IMR-90 (cell line): ENCODE measurements around the gene TEP1. TPM values are rescaled to one million over a fixed set of nuclear protein-coding genes. Genes with fewer than 3 reads are reported as not detected.

ENCODE experiments used
- ATAC-seq: fragments of 200-7000 bp; cut with Tn5 transposase; 2 replicates; pipeline ENCODE4 v1.9.1; 2020; ENCODE audit warnings: low read depth, mild to moderate bottlenecking, moderate library complexity
- BruUV-seq: library from RNA; stranded (reverse); fragments of 400-500 nt; replicated peaks from 2 replicates; lab custom pipeline; 2021; lab: Mats Ljungman, UMichigan
- CTCF ChIA-PET: fragments of 300-600 bp; formaldehyde crosslinking; extraction: SDS; loops from one replicate; lab custom pipeline; 2021; ENCODE audit warnings: antibody characterized with exemption; lab: Yijun Ruan, JAX
- POLR2A ChIA-PET: fragments of 300-600 bp; sonication (Branson Sonifier 250); formaldehyde crosslinking; loops from one replicate; lab custom pipeline; 2022; ENCODE audit warnings: antibody characterized with exemption; ENCODE audit not compliant: unreplicated experiment; lab: Charles Lee
- DNase-seq: peaks from one replicate; pipeline ENCODE4 v3.0.0; 2013
- H2AFZ ChIP-seq: replicated peaks from 2 replicates; pipeline ENCODE3; 2013; ENCODE audit warnings: low read length, mild to moderate bottlenecking; ENCODE audit not compliant: poor library complexity
- H2AK5ac ChIP-seq: 2 replicates; pipeline ENCODE4 v1.6.1; 2013; ENCODE audit warnings: low read depth, low read length, inconsistent platforms
- H2AK9ac ChIP-seq: replicated peaks from 2 replicates; pipeline ENCODE3; 2013; ENCODE audit warnings: mild to moderate bottlenecking, low read depth, low read length, moderate library complexity; ENCODE audit not compliant: poor library complexity
- H2BK120ac ChIP-seq: 2 replicates; pipeline ENCODE4 v1.6.1; 2013; ENCODE audit warnings: low read depth, low read length, inconsistent platforms
- H2BK15ac ChIP-seq: 3 replicates; pipeline ENCODE4 v1.6.1; 2013; ENCODE audit warnings: low read depth, low read length, inconsistent platforms
- H2BK20ac ChIP-seq: 2 replicates; pipeline ENCODE4 v1.6.1; 2013; ENCODE audit warnings: low read depth, mild to moderate bottlenecking, inconsistent platforms, low read length, moderate library complexity
- H2BK5ac ChIP-seq: 2 replicates; pipeline ENCODE4 v1.6.1; 2013; ENCODE audit warnings: mild to moderate bottlenecking, low read depth, low read length, inconsistent platforms; ENCODE audit not compliant: poor library complexity, severe bottlenecking
- H3K14ac ChIP-seq: replicated peaks from 2 replicates; pipeline ENCODE4 v1.6.1; 2013; ENCODE audit warnings: low read depth, low read length, inconsistent platforms
- H3K18ac ChIP-seq: 2 replicates; pipeline ENCODE4 v1.6.1; 2013; ENCODE audit warnings: low read depth, low read length, control low read depth
- H3K23ac ChIP-seq: 2 replicates; pipeline ENCODE4 v1.6.1; 2013; ENCODE audit warnings: low read depth, low read length, inconsistent platforms
- H3K27ac ChIP-seq: 2 replicates; pipeline ENCODE4 v1.5.1; 2013; ENCODE audit warnings: mild to moderate bottlenecking, control low read depth, low read length; ENCODE audit not compliant: insufficient read depth
- H3K27me3 ChIP-seq: 2 replicates; pipeline ENCODE4 v1.6.1; 2013; ENCODE audit warnings: low read length; ENCODE audit not compliant: control insufficient read depth, insufficient read depth
- H3K36me3 ChIP-seq: 2 replicates; pipeline ENCODE4 v1.6.1; 2013; ENCODE audit warnings: low read length, mixed read lengths; ENCODE audit not compliant: control insufficient read depth, insufficient read depth
- H3K4ac ChIP-seq: 2 replicates; pipeline ENCODE4 v1.6.1; 2013; ENCODE audit warnings: low read depth, low read length, inconsistent platforms
- H3K4me1 ChIP-seq: 2 replicates; pipeline ENCODE4 v1.6.1; 2013; ENCODE audit warnings: low read length, mixed read lengths; ENCODE audit not compliant: control insufficient read depth, insufficient read depth
- H3K4me2 ChIP-seq: 2 replicates; pipeline ENCODE4 v1.6.1; 2013; ENCODE audit warnings: low read depth, mild to moderate bottlenecking, control low read depth, low read length, moderate library complexity
- H3K4me3 ChIP-seq: 2 replicates; pipeline ENCODE4 v1.5.1; 2013; ENCODE audit warnings: low read depth, mild to moderate bottlenecking, control low read depth, low read length, moderate library complexity; ENCODE audit not compliant: insufficient read depth
- H3K56ac ChIP-seq: 2 replicates; pipeline ENCODE4 v1.6.1; 2013; ENCODE audit warnings: low read length, inconsistent platforms; ENCODE audit not compliant: insufficient read depth; ENCODE audit errors: extremely low read depth
- H3K79me1 ChIP-seq, 2 experiments: 2 replicates each; pipeline ENCODE4 v1.6.1; 2013; ENCODE audit warnings: low read length in 2 of 2, inconsistent platforms in 1 of 2, low read depth in 1 of 2
- H3K9ac ChIP-seq: 2 replicates; pipeline ENCODE4 v1.6.1; 2013; ENCODE audit warnings: low read depth, low read length, control low read depth
- H3K9me1 ChIP-seq: 2 replicates; pipeline ENCODE4 v1.6.1; 2013; ENCODE audit warnings: low read length, inconsistent platforms; ENCODE audit not compliant: insufficient read depth
- H3K9me3 ChIP-seq: 2 replicates; pipeline ENCODE4 v1.6.1; 2013; ENCODE audit warnings: low read length; ENCODE audit not compliant: control insufficient read depth, insufficient read depth
- H4K20me1 ChIP-seq: 2 replicates; pipeline ENCODE4 v1.6.1; 2013; ENCODE audit warnings: low read length, inconsistent platforms; ENCODE audit not compliant: insufficient read depth
- H4K5ac ChIP-seq: 2 replicates; pipeline ENCODE4 v1.6.1; 2013; ENCODE audit warnings: mild to moderate bottlenecking, low read depth, low read length, control low read depth
- H4K8ac ChIP-seq, 2 experiments: 2 replicates each; pipeline ENCODE4 v1.6.1; 2013; ENCODE audit warnings: low read depth in 2 of 2, low read length in 2 of 2, control low read depth in 1 of 2, inconsistent platforms in 1 of 2
- H4K91ac ChIP-seq: 2 replicates; pipeline ENCODE4 v1.6.1; 2013; ENCODE audit warnings: low read depth, low read length, inconsistent platforms; ENCODE audit not compliant: insufficient read depth
- CEBPB ChIP-seq: IDR thresholded peaks from 2 replicates; pipeline ENCODE4 v1.6.1; 2012; ENCODE audit warnings: low read depth, low read length, improper control_type of control experiment
- CHD1 ChIP-seq: IDR thresholded peaks from 2 replicates; pipeline ENCODE4 v1.6.1; 2012; ENCODE audit warnings: low read depth, low read length, improper control_type of control experiment
- CTCF ChIP-seq: conservative IDR thresholded peaks from 2 replicates; pipeline ENCODE4 v1.5.1; 2012; ENCODE audit warnings: mild to moderate bottlenecking, low read depth, low read length, improper control_type of control experiment
- MAFK ChIP-seq: IDR thresholded peaks from 2 replicates; pipeline ENCODE4 v1.6.1; 2012; ENCODE audit warnings: low read depth, low read length, improper control_type of control experiment
- MXI1 ChIP-seq: IDR thresholded peaks from 2 replicates; pipeline ENCODE4 v1.6.1; 2012; ENCODE audit warnings: low read depth, mild to moderate bottlenecking, low read length, moderate library complexity, borderline replicate concordance
- NFE2L2 ChIP-seq: fragments of 150-350 bp; IDR thresholded peaks from 2 replicates; pipeline ENCODE4 v1.6.1; 2016; ENCODE audit warnings: low read depth, mild to moderate bottlenecking, low read length
- POLR2A ChIP-seq: IDR thresholded peaks from 2 replicates; pipeline ENCODE4 v1.6.1; 2012; ENCODE audit warnings: mild to moderate bottlenecking, low read depth, low read length
- RAD21 ChIP-seq: IDR thresholded peaks from 2 replicates; pipeline ENCODE4 v1.6.1; 2012; ENCODE audit warnings: low read length, improper control_type of control experiment
- RCOR1 ChIP-seq: IDR thresholded peaks from 2 replicates; pipeline ENCODE4 v1.6.1; 2012; ENCODE audit warnings: mild to moderate bottlenecking, low read length, improper control_type of control experiment; ENCODE audit not compliant: insufficient replicate concordance
- RFX5 ChIP-seq: IDR thresholded peaks from 2 replicates; pipeline ENCODE4 v1.8.0; 2012; ENCODE audit warnings: low read depth, mild to moderate bottlenecking, low read length, moderate library complexity
- SMC3 ChIP-seq: fragments of 150-350 bp; IDR thresholded peaks from 2 replicates; pipeline ENCODE4 v1.6.1; 2016; ENCODE audit warnings: low read depth, mild to moderate bottlenecking, antibody characterized with exemption, low read length, moderate library complexity
- USF2 ChIP-seq: fragments of 150-350 bp; IDR thresholded peaks from 2 replicates; pipeline ENCODE4 v1.6.1; 2017; ENCODE audit warnings: mild to moderate bottlenecking, antibody characterized with exemption, low read length, low read depth
- WGBS, 2 experiments: methylation state at CpG; one replicate each; pipeline versions ENCODE4 v1.1.5 to v1.1.7; 2013; ENCODE audit warnings: missing lambda C conversion rate in 2 of 2; ENCODE audit not compliant: insufficient read length in 1 of 2; ENCODE audit errors: extremely low coverage in 2 of 2; 5-methylcytosine and 5-hydroxymethylcytosine counted together
- dilution Hi-C: fragments of 300-500 bp; cut with HindIII; formaldehyde crosslinking; loops from one replicate; pipeline ENCODE4 v1.14.3; 2018; ENCODE audit warnings: low sequenced_read_pairs; ENCODE audit not compliant: unreplicated experiment
- in situ Hi-C: fragments of 300-500 bp; cut with MboI; formaldehyde crosslinking; loops from 3 replicates; pipeline ENCODE4 v1.14.3; 2019; ENCODE audit warnings: low sequenced_read_pairs, inconsistent platforms, mixed read lengths
- intact Hi-C: fragments of 100-400 bp; cut with micrococcal nuclease; formaldehyde crosslinking; loops from 2 replicates; pipeline ENCODE4 v1.10.0; 2022
- polyA plus RNA-seq, 3 experiments: library from polyadenylated mRNA; depleted of rRNA; stranded (reverse); fragments of >200 nt; gene quantifications; 2 replicates each; pipeline ENCODE4 v1.2.3, GENCODE V29; 2012; ENCODE audit warnings: low replicate concordance in 1 of 3
- total RNA-seq: library from RNA; depleted of rRNA; stranded (reverse); fragments of >200 nt; gene quantifications from 2 replicates; pipeline ENCODE4 v1.2.3, GENCODE V29; 2012

The TEP1 gene
- total and polyA plus RNA-seq, 2 of the 4 experiments (the other 2 are of a cell fraction) = 10.7 to 12.4 TPM

GRCh38 chr14:20417250-20418186, 4.2 kb upstream of the TEP1 start (continued):
- TF ChIP-seq RCOR1 (no peak), SMC3 (no peak)

GRCh38 chr14:20416223-20416622, 2.9 kb upstream of the TEP1 start:
- Histone ChIP-seq H2BK20ac (no peak overlapping the region), H4K20me1 (no peaks in the 10 kb centered on the region), H3K56ac (no peak overlapping the region), H2AK5ac (no peak overlapping the region), H3K36me3 (no peaks in the 10 kb centered on the region), H3K9me3 (no peaks in the 10 kb centered on the region), H4K91ac (no peak overlapping the region), H3K23ac (no peak overlapping the region), H3K27me3 (0 out of 2 replicates have a peak, but pooled peaks cover 2% of the 10 kb centered on the region), H3K4ac (no peak overlapping the region), H3K9me1 (0 out of 2 replicates have a peak, but pooled peaks cover 2% of the 10 kb centered on the region), H3K4me2 (no peak overlapping the region), H3K79me1 (peaks cover 2 to 13% of the 10 kb centered on the region in 2 experiments; a peak in 3 of 4 replicates), H2AK9ac (no peak overlapping the region), H3K27ac (no peak overlapping the region), H2BK120ac (no peak overlapping the region), H3K14ac (no peak overlapping the region), H3K4me1 (peaks cover 5% of the 10 kb centered on the region), H3K9ac (no peak overlapping the region), H3K4me3 (no peak overlapping the region), H2BK15ac (no peak overlapping the region), H4K5ac (no peak overlapping the region), H4K8ac (no peak overlapping the region), H2BK5ac (no peak overlapping the region), H3K18ac (no peak overlapping the region), H2AFZ (peak overlapping the region; percentile 52)
- no CpG with 5 or more reads among the region's 2 CpGs for WGBS, 2 experiments
- DNase-seq (no peak), ATAC-seq (no peak)
- TF ChIP-seq MXI1 = no peak
- TF ChIP-seq MAFK = no peak
- TF ChIP-seq RFX5 = no peak
- no peak for TF ChIP-seq USF2
- no peak for TF ChIP-seq NFE2L2
- no peak for TF ChIP-seq CTCF
- no peak for TF ChIP-seq POLR2A
- TF ChIP-seq CHD1 = no peak
- TF ChIP-seq RAD21 = no peak
- no peak for TF ChIP-seq CEBPB
- dilution Hi-C loops = no loop called here
- ChIA-PET POLR2A (no interaction called here), CTCF (interaction anchor here (0.7 to 1.7 kb wide), 8 partner anchors 9 to 198 kb away, joined by 3 to 12 read pairs (median 6); partner anchors contain the start of genes APEX1 and OSGEP)
- no TSS peak for BruUV-seq
- intact Hi-C loops = no loop called here
- in situ Hi-C loops = loop anchor here (10.0 kb wide), 1 partner anchor 269 kb away; the partner anchor contains the start of genes ANG and RNASE4
